Suprapubic skin (tissue), 4 donors: ENCODE data around the gene FST. TPM values are rescaled to one million over a fixed set of nuclear protein-coding genes. Genes with fewer than 3 reads are reported as not detected.

Experiments
- DNase-seq, 2 donors: peaks; one replicate each; pipeline ENCODE4 v3.0.0-alpha.2; 2019; ENCODE audit warnings: low spot score in 2 of 2
- H3K27ac ChIP-seq: fragments of 200-600 bp; sonication (generic); one replicate; pipeline ENCODE4 v1.5.1; 2019
- H3K27me3 ChIP-seq: fragments of 200-600 bp; sonication (generic); one replicate; pipeline ENCODE4 v1.5.1; 2019
- H3K36me3 ChIP-seq: fragments of 200-600 bp; sonication (generic); one replicate; pipeline ENCODE4 v1.5.1; 2019
- H3K4me1 ChIP-seq: fragments of 200-600 bp; sonication (generic); one replicate; pipeline ENCODE4 v1.5.1; 2019
- H3K4me3 ChIP-seq: fragments of 200-600 bp; sonication (generic); one replicate; pipeline ENCODE4 v1.5.1; 2019; ENCODE audit warnings: mild to moderate bottlenecking
- H3K9me3 ChIP-seq: fragments of 200-600 bp; sonication (generic); one replicate; pipeline ENCODE4 v1.5.1; 2019
- CTCF ChIP-seq, 2 donors: fragments of 200-600 bp in 1 of 2; fragments of 450-650 bp in 1 of 2; sonication (generic) in 1 of 2; IDR thresholded peaks; one replicate each; pipeline ENCODE4 v1.5.1; 2016 to 2019; ENCODE audit warnings: antibody characterized with exemption in 2 of 2, mild to moderate bottlenecking in 1 of 2, moderate library complexity in 1 of 2
- EP300 ChIP-seq: sonication (generic); formaldehyde crosslinking; IDR thresholded peaks from one replicate; pipeline ENCODE4 v1.6.1; 2017; ENCODE audit warnings: antibody characterized with exemption
- POLR2A ChIP-seq, 2 donors: fragments of 450-650 bp; IDR thresholded peaks; one replicate each; pipeline ENCODE4 v1.6.1; 2017; ENCODE audit warnings: antibody characterized with exemption in 2 of 2, mild to moderate bottlenecking in 2 of 2, moderate library complexity in 2 of 2
- POLR2AphosphoS5 ChIP-seq, 3 donors: sonication (generic); formaldehyde crosslinking; IDR thresholded peaks; one replicate each; pipeline ENCODE4 v1.6.1; 2017; ENCODE audit warnings: antibody characterized with exemption in 3 of 3
- WGBS: methylation state at CpG from one replicate; pipeline ENCODE4 v1.1.5; 2018; 5-methylcytosine and 5-hydroxymethylcytosine counted together
- total RNA-seq, 4 donors: library from RNA; depleted of rRNA; stranded (reverse); fragments of >200 nt; gene quantifications; one replicate each; pipeline ENCODE4 v1.1.0, GENCODE V29; 2016

Gene FST
- total RNA-seq, 4 donors from 2014 or later: 6.0 to 26.4 (median 6.6) TPM

GRCh38 chr5:53446908-53447307 lies 33.5 kb upstream of the FST start:
- Histone ChIP-seq H3K4me3 (no peak overlapping the region), H3K27me3 (no peaks in the 10 kb centered on the region), H3K4me1 (no peaks in the 10 kb centered on the region), H3K27ac (no peak overlapping the region), H3K9me3 (no peaks in the 10 kb centered on the region), H3K36me3 (no peaks in the 10 kb centered on the region)
- TF ChIP-seq POLR2AphosphoS5 (IDR thresholded peaks at IDR 0.05): no peak
- no peak for TF ChIP-seq POLR2A (IDR thresholded peaks at IDR 0.05)
- no peak for TF ChIP-seq EP300
- no peak for TF ChIP-seq CTCF (IDR thresholded peaks at IDR 0.05)
- no peak for DNase-seq
- WGBS: 78% methylated on average over 2 of the region's 2 CpGs

- H3K4me3 ChIP-seq: no peak overlapping the region
- H3K36me3 ChIP-seq: no peaks in the 10 kb centered on the region
- no peak for DNase-seq
- no peak overlapping the region for H3K27ac ChIP-seq
- WGBS: 97% methylated on average over 1 of the region's 1 CpG
- H3K9me3 ChIP-seq: no peaks in the 10 kb centered on the region
- no peaks in the 10 kb centered on the region for H3K27me3 ChIP-seq
- TF ChIP-seq POLR2A (IDR thresholded peaks at IDR 0.05): no peak
- TF ChIP-seq POLR2AphosphoS5 (IDR thresholded peaks at IDR 0.05): no peak
- no peaks in the 10 kb centered on the region for H3K4me1 ChIP-seq
These were observed 31.6 kb upstream of the FST start for GRCh38 chr5:53448851-53449250.

GRCh38 chr5:53453898-53454718 lies 26.3 kb upstream of the FST start:
- no peaks in the 10 kb centered on the region for H3K4me1 ChIP-seq
- no peak overlapping the region for H3K27ac ChIP-seq
- no peak for DNase-seq
- TF ChIP-seq EP300: no peak
- TF ChIP-seq POLR2AphosphoS5 (IDR thresholded peaks at IDR 0.05): no peak
- no peak for TF ChIP-seq POLR2A (IDR thresholded peaks at IDR 0.05)
- TF ChIP-seq CTCF (IDR thresholded peaks at IDR 0.05): no peak
- peaks cover 4% of the 10 kb centered on the region for H3K27me3 ChIP-seq
- WGBS: 92% methylated on average over 1 of the region's 1 CpG
- H3K9me3 ChIP-seq: no peaks in the 10 kb centered on the region
- H3K4me3 ChIP-seq: no peak overlapping the region
- H3K36me3 ChIP-seq: no peaks in the 10 kb centered on the region

- DNase-seq: no peak
- Histone ChIP-seq H3K36me3 (no peaks in the 10 kb centered on the region), H3K4me3 (no peak overlapping the region), H3K4me1 (no peaks in the 10 kb centered on the region), H3K27ac (no peak overlapping the region), H3K9me3 (no peaks in the 10 kb centered on the region), H3K27me3 (peaks cover 4% of the 10 kb centered on the region)
- TF ChIP-seq POLR2AphosphoS5 (IDR thresholded peaks at IDR 0.05) (no peak), POLR2A (IDR thresholded peaks at IDR 0.05) (no peak), CTCF (IDR thresholded peaks at IDR 0.05) (no peak), EP300 (no peak)
- WGBS: 95% methylated on average over 1 of the region's 1 CpG
These were observed 25.8 kb upstream of the FST start for GRCh38 chr5:53454719-53455000.

GRCh38 chr5:53456366-53456765 lies 24.1 kb upstream of the FST start:
- no peak overlapping the region for H3K27ac ChIP-seq
- WGBS: 29% methylated on average over 2 of the region's 2 CpGs
- H3K36me3 ChIP-seq: no peaks in the 10 kb centered on the region
- H3K4me1 ChIP-seq: no peaks in the 10 kb centered on the region
- H3K27me3 ChIP-seq: peaks cover 4% of the 10 kb centered on the region
- no peak for DNase-seq
- TF ChIP-seq EP300: no peak
- TF ChIP-seq POLR2AphosphoS5 (IDR thresholded peaks at IDR 0.05): no peak
- TF ChIP-seq POLR2A (IDR thresholded peaks at IDR 0.05): no peak
- no peak for TF ChIP-seq CTCF (IDR thresholded peaks at IDR 0.05)
- H3K4me3 ChIP-seq: no peak overlapping the region
- no peaks in the 10 kb centered on the region for H3K9me3 ChIP-seq
